WTC11 (cell line): ENCODE data around the gene GPC6.

Experiments used
- CTCF ChIP-seq: fragments of 200-600 bp; IDR thresholded peaks from 2 replicates; pipeline ENCODE4 v1.8.0; 2022; ENCODE audit warnings: antibody characterized with exemption
- PRDM15 ChIP-seq: sonication (generic); formaldehyde crosslinking; IDR thresholded peaks from 2 replicates; pipeline ENCODE4 v1.8.0; 2022; ENCODE audit warnings: missing genetic modification reagents
- STAT6 ChIP-seq: sonication (generic); formaldehyde crosslinking; conservative IDR thresholded peaks from 2 replicates; pipeline ENCODE4 v1.8.1; 2023; ENCODE audit warnings: mild to moderate bottlenecking, low read depth, missing genetic modification reagents, moderate library complexity

- TF ChIP-seq STAT6 (CRISPR knock-in tag), result no peak
- TF ChIP-seq CTCF, result no peak
- TF ChIP-seq PRDM15 (CRISPR knock-in tag), result no peak
These were observed 1083.6 kb downstream of the GPC6 start for GRCh38 chr13:94309997-94310855.
